MM.1S (cell line): ENCODE measurements around the gene SFMBT2.

Source experiments
- DNase-seq: peaks from one replicate; pipeline ENCODE4 v3.0.0-alpha.2; 2015
- H2AFZ ChIP-seq: fragments of 300-600 bp; sonication (generic); 2 replicates; pipeline ENCODE4 v1.6.0; 2016; ENCODE audit warnings: antibody characterized with exemption, low read length
- H3F3A ChIP-seq: fragments of 300-600 bp; sonication (generic); 2 replicates; pipeline ENCODE4 v1.6.1; 2016; ENCODE audit warnings: mild to moderate bottlenecking, antibody characterized with exemption, low read length, moderate library complexity, mixed read lengths; ENCODE audit not compliant: insufficient read depth
- H3K27ac ChIP-seq: fragments of 300-600 bp; sonication (generic); 2 replicates; pipeline ENCODE4 v1.5.1; 2016; ENCODE audit warnings: mild to moderate bottlenecking, low read length
- H3K27me3 ChIP-seq: fragments of 300-600 bp; sonication (generic); replicated peaks from 2 replicates; pipeline ENCODE4 v1.6.0; 2016; ENCODE audit warnings: low read length; ENCODE audit not compliant: insufficient read depth
- H3K36me3 ChIP-seq: fragments of 300-600 bp; sonication (generic); replicated peaks from 2 replicates; pipeline ENCODE4 v1.6.1; 2016; ENCODE audit warnings: mild to moderate bottlenecking, low read length, mixed read lengths; ENCODE audit not compliant: insufficient read depth
- H3K4me1 ChIP-seq: fragments of 300-600 bp; sonication (generic); 2 replicates; pipeline ENCODE4 v1.6.1; 2016; ENCODE audit warnings: low read length, mixed read lengths
- H3K4me2 ChIP-seq: fragments of 300-600 bp; sonication (generic); 2 replicates; pipeline ENCODE4 v1.6.0; 2016; ENCODE audit warnings: low read depth, low read length
- H3K4me3 ChIP-seq: fragments of 300-600 bp; sonication (generic); 2 replicates; pipeline ENCODE4 v1.5.1; 2016; ENCODE audit warnings: low read length, mixed read lengths
- H3K79me2 ChIP-seq: fragments of 300-600 bp; sonication (generic); 2 replicates; pipeline ENCODE4 v1.6.1; 2016; ENCODE audit warnings: mixed run types, low read length, mixed read lengths
- H3K9ac ChIP-seq: fragments of 300-600 bp; sonication (generic); 2 replicates; pipeline ENCODE4 v1.6.1; 2016; ENCODE audit warnings: low read length, mixed read lengths
- H3K9me2 ChIP-seq: fragments of 300-600 bp; sonication (generic); replicated peaks from 2 replicates; pipeline ENCODE4 v1.6.1; 2016; ENCODE audit warnings: mild to moderate bottlenecking, low read length, mixed read lengths; ENCODE audit not compliant: insufficient read depth
- H3K9me3 ChIP-seq: fragments of 300-600 bp; sonication (generic); replicated peaks from 2 replicates; pipeline ENCODE4 v1.6.1; 2016; ENCODE audit warnings: mild to moderate bottlenecking, low read length, mixed read lengths; ENCODE audit not compliant: insufficient read depth
- H4K20me1 ChIP-seq: fragments of 300-600 bp; sonication (generic); 2 replicates; pipeline ENCODE4 v1.6.1; 2016; ENCODE audit warnings: mild to moderate bottlenecking, low read length, moderate library complexity, mixed read lengths; ENCODE audit not compliant: insufficient read depth
- EZH2 ChIP-seq: fragments of 300-600 bp; sonication (generic); optimal IDR thresholded peaks from 2 replicates; pipeline ENCODE3; 2017; ENCODE audit warnings: low read depth, mild to moderate bottlenecking, antibody characterized with exemption, low read length, mixed read lengths
- EZH2phosphoT487 ChIP-seq: fragments of 300-600 bp; sonication (generic); IDR thresholded peaks from 2 replicates; pipeline ENCODE4 v1.6.1; 2018; ENCODE audit warnings: antibody characterized with exemption, low read length
- TF ChIP-seq, protein P1 (sequence below): fragments of 300-600 bp; sonication (generic); IDR thresholded peaks from 2 replicates; pipeline ENCODE4 v1.5.1; 2016; ENCODE audit warnings: antibody characterized with exemption, low read length, mixed read lengths

Gene SFMBT2

DNA sequence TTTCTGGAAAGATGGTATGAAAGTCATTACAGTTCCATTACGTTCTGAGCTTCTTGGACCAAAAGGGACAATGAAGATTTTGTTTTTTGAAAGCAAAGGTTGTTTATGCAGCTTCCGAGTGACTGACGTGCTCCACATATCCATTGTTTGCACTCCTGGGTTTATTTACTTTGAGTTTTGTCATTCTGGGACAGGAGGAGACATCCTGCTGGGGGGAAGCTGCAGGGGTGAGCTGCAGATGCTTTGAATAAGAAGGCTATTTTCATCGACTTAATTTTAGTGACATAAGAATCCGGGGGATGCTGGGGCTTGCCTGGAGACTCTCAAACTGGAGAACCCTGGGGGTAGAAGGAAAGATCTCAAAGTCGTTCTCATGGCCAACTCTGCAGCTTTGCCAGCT lies 12.7 kb upstream of the SFMBT2 start:
- H3K4me3 ChIP-seq = no peak overlapping the region
- no peak overlapping the region for H3K9ac ChIP-seq
- DNase-seq = no peak
- no peaks in the 10 kb centered on the region for H3K9me3 ChIP-seq
- H3K9me2 ChIP-seq = no peaks in the 10 kb centered on the region
- H3K79me2 ChIP-seq = no peaks in the 10 kb centered on the region
- no peaks in the 10 kb centered on the region for H3F3A ChIP-seq
- no peaks in the 10 kb centered on the region for H3K36me3 ChIP-seq
- H2AFZ ChIP-seq = no peak overlapping the region
- peaks cover 3% of the 10 kb centered on the region; the same call in 1 of the 2 replicates for H3K4me1 ChIP-seq
- H3K4me2 ChIP-seq = no peak overlapping the region
- H3K27ac ChIP-seq = no peak overlapping the region
- TF ChIP-seq, protein P1, sequence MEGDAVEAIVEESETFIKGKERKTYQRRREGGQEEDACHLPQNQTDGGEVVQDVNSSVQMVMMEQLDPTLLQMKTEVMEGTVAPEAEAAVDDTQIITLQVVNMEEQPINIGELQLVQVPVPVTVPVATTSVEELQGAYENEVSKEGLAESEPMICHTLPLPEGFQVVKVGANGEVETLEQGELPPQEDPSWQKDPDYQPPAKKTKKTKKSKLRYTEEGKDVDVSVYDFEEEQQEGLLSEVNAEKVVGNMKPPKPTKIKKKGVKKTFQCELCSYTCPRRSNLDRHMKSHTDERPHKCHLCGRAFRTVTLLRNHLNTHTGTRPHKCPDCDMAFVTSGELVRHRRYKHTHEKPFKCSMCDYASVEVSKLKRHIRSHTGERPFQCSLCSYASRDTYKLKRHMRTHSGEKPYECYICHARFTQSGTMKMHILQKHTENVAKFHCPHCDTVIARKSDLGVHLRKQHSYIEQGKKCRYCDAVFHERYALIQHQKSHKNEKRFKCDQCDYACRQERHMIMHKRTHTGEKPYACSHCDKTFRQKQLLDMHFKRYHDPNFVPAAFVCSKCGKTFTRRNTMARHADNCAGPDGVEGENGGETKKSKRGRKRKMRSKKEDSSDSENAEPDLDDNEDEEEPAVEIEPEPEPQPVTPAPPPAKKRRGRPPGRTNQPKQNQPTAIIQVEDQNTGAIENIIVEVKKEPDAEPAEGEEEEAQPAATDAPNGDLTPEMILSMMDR = no peak
- TF ChIP-seq EZH2phosphoT487 (no peak), EZH2 (no peak)
- no peaks in the 10 kb centered on the region for H4K20me1 ChIP-seq
- H3K27me3 ChIP-seq = no peaks in the 10 kb centered on the region

DNA sequence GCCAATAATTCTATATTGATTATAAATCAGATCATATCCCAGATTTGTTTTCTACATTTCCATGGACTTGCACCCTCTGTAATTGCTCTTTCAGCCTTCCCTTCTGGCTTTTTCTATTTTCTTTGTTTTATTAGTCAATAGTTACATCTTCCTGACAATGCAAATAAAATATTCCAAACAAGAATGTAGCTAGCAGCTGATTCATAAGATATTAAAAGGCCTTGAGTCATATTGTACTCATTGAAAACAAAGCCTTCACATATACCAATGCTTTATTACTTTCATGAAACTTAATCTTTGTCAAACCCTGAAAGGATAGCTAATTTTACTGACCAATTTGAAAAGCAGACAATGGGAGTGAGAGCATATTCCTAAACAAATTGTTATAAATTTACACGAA lies 10.7 kb upstream of the SFMBT2 start:
- Histone ChIP-seq H3K9me3 (no peaks in the 10 kb centered on the region), H3K9me2 (no peaks in the 10 kb centered on the region), H3K4me3 (no peak overlapping the region)

DNA sequence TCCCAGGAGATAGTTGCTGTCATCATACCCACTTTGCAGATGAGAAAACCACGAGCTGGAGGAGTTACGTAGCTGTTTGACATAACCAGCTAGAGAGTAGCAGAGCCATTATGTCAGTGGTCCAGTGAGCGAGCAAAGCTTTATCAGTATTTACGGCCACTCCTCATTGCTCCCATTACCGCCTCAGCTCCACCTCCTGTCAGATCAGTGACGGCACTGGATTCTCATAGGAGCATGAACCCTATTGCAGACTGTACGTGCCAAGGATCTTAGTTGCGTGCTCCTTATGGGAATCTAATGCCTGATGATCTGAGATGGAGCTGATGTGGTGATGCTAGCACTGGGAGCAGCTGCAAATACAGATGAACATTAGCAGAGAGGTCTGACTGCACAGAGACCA lies 9.2 kb upstream of the SFMBT2 start:
- Histone ChIP-seq H3K9me2 (no peaks in the 10 kb centered on the region), H3K4me2 (no peak overlapping the region), H3F3A (no peaks in the 10 kb centered on the region), H2AFZ (no peak overlapping the region), H3K9me3 (no peaks in the 10 kb centered on the region), H3K9ac (no peak overlapping the region), H3K36me3 (no peaks in the 10 kb centered on the region), H3K27me3 (no peaks in the 10 kb centered on the region), H4K20me1 (no peaks in the 10 kb centered on the region), H3K79me2 (no peaks in the 10 kb centered on the region), H3K4me3 (no peak overlapping the region), H3K4me1 (peaks cover 9% of the 10 kb centered on the region; the same call in 1 of the 2 replicates), H3K27ac (no peak overlapping the region)
- TF ChIP-seq, protein P1 = no peak
- TF ChIP-seq EZH2phosphoT487 = no peak
- no peak for TF ChIP-seq EZH2
- no peak for DNase-seq

More for the DNA sequence above, 10.7 kb upstream of the SFMBT2 start:
- H3K79me2 ChIP-seq = no peaks in the 10 kb centered on the region
- H3K36me3 ChIP-seq = no peaks in the 10 kb centered on the region
- H3K4me1 ChIP-seq = peaks cover 9% of the 10 kb centered on the region; the same call in 1 of the 2 replicates
- H3F3A ChIP-seq = no peaks in the 10 kb centered on the region
- H3K27ac ChIP-seq = no peak overlapping the region
- H3K27me3 ChIP-seq = no peaks in the 10 kb centered on the region
- no peaks in the 10 kb centered on the region for H4K20me1 ChIP-seq
- no peak for DNase-seq
- H3K4me2 ChIP-seq = no peak overlapping the region
- H3K9ac ChIP-seq = no peak overlapping the region
- H2AFZ ChIP-seq = no peak overlapping the region
- TF ChIP-seq, protein P1 = no peak
- TF ChIP-seq EZH2phosphoT487 (no peak), EZH2 (no peak)
